ENCODE data around the gene MSRB3.
"Not testable (repeated sequence)": the region's sequence is repeated elsewhere in the genome, so short reads cannot be mapped to it uniquely, and the experiment has no call there.

MSRB3 gene

DNA sequence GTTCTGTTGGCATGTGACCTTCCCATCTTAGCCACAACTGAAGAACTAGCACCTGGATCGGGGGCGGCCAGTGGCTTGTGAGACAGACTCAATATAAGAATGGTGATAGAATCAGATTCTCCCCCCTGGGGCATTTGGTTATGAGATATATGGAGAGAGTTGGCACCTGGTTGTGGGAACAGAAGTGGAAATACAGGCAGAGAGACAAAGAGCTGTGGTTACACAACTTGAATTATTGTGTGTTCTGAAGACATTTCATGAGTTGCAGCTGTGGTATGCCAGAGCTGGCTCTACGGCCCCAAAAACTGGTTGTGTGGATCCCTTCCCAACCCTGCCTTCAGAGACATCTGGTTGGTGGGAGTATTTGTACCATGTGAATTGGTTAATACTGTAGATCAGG lies 2.9 kb upstream of the MSRB3 start:
- no peak overlapping the region for H3K4me3 ChIP-seq (replicated peaks; ENCODE audit: low read depth, low read length)
- no peak for TF ChIP-seq CTCF (IDR thresholded peaks at IDR 0.05; ENCODE audit: low read depth, low read length, missing control alignments)
- DNase-seq (ENCODE audit: extremely low read depth, low read depth), result no peak

GRCh38 chr12:65276916-65277530 lies 1.5 kb upstream of the MSRB3 start:
- no peak for DNase-seq (ENCODE audit: extremely low read depth, low read depth)

DNA sequence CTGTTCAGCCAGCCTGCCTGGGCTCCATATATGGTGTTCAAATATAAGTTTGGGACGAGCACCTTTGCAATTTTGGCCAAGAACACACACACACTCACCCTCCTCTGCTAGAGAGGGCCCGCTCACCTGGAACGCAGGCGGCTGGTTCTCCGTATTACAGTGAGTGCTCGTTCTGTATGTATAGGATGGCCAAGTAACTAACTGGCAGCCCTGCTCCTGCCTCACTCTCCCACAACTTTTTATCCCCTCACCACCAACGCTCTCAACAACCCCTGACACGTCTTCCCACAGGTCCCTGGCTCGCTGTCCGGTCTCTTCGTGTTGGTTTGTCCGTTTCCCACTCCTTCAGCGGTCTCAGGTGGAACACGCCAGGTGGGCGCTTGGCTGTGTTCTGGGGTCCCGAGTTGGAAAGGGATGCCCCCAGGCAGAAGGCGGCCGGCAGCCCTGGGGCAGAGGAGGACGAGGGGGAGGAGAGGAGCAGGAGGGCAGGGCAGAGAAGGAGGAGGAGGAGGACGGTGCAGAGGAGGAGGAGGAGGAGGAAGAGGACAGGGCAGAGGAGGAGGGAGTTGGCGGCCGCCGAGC lies 398 bp upstream of the MSRB3 start:
- H3K4me3 ChIP-seq (replicated peaks; ENCODE audit: low read depth, low read length), result peak overlapping the region; percentile 79
- no peak for TF ChIP-seq CTCF (IDR thresholded peaks at IDR 0.05; ENCODE audit: low read depth, low read length, missing control alignments)
- DNase-seq (ENCODE audit: extremely low read depth, low read depth), result no peak

More at GRCh38 chr12:65276916-65277530, 1.5 kb upstream of the MSRB3 start:
- TF ChIP-seq CTCF (IDR thresholded peaks at IDR 0.05; ENCODE audit: low read depth, low read length, missing control alignments), result no peak
- H3K4me3 ChIP-seq (replicated peaks; ENCODE audit: low read depth, low read length), result no peak overlapping the region

GRCh38 chr12:65279369-65280112 lies 1.1 kb downstream of the MSRB3 start:
- DNase-seq (ENCODE audit: extremely low read depth, low read depth), result no peak
- no peak for TF ChIP-seq CTCF (IDR thresholded peaks at IDR 0.05; ENCODE audit: low read depth, low read length, missing control alignments)
- peak overlapping the region; percentile 79 for H3K4me3 ChIP-seq (replicated peaks; ENCODE audit: low read depth, low read length)

DNA sequence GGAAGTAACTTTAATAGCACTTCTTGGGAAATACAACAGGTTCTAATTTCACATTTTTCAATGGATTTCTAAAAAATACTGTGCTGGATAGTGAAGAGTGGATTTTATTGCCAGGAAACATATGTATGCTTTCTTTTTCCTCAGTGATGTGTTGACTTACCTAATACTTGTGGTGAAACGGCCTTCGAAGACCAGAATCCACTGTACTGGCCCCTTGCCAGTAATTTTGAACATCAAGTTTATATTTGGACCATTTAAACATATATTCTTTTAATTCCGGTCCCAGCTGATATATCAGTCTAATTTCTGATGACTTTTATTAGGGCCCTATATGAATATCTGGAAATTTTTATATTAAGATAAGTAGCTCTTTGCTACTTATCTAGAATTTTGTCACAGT lies 1.8 kb downstream of the MSRB3 start:
- H3K4me3 ChIP-seq (replicated peaks; ENCODE audit: low read depth, low read length), result no peak overlapping the region
- DNase-seq (ENCODE audit: extremely low read depth, low read depth), result no peak
- no peak for TF ChIP-seq CTCF (IDR thresholded peaks at IDR 0.05; ENCODE audit: low read depth, low read length, missing control alignments)

DNA sequence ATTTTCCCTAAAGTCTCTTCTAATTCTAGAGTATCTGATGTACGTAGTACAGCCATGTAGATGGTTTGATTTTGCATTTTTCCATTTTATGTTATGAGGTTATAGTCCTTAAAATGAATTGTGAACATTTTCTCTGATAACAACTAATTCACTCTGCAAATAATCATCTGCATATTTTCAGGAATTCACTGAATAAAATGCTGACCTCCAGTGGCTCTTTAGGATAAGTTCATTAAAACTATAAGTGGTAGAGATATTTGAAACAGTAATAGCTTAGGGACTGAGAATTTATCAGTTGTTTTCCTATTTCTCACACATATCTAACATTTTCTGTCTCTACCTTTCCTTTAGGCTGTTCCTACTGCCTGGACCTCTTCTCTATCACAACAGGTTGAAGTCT lies 4.4 kb downstream of the MSRB3 start:
- no peak for TF ChIP-seq CTCF (IDR thresholded peaks at IDR 0.05; ENCODE audit: low read depth, low read length, missing control alignments)
- H3K4me3 ChIP-seq (replicated peaks; ENCODE audit: low read depth, low read length), result no peak overlapping the region
- no peak for DNase-seq (ENCODE audit: extremely low read depth, low read depth)

DNA sequence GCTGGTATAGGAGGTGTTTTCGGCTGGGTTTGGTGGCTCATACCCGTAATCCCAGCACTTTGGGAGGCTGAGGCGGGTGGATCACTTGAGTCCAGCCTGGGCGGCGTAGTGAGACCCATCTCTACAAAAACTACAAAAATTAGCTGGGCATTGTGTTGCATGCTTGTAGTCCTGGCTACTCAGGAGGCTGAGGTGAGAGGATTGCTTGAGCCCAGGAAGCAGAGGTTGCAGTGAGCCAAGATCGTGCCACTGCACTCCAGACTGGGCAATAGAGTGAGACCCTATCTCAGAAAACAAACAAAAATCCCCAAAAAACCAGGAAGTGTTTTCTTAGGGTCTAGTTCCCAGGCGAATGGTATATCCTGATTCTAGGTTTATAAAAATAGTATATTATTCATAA lies 7.0 kb downstream of the MSRB3 start:
- H3K4me3 ChIP-seq (replicated peaks; ENCODE audit: low read depth, low read length); DNase-seq (ENCODE audit: extremely low read depth, low read depth): not testable (repeated sequence)

All from HFF-Myc (cell line).